Astrocyte (in vitro differentiated cells and primary cell): ENCODE results near the gene LIM2. TPM values are rescaled to one million over a fixed set of nuclear protein-coding genes. Genes with fewer than 3 reads are reported as not detected.
A peak's percentile ranks its signal among the peaks of the same experiment; 100 is the strongest.

Experiments used
- DNase-seq: peaks from one replicate; pipeline ENCODE4 v3.0.0-alpha.2; 2010; ENCODE audit warnings: low read depth
- FAIRE-seq: peaks from 2 replicates; lab custom pipeline; 2011; peaks lifted over from hg19 to GRCh38; lab: Jason Lieb, UNC
- H2AFZ ChIP-seq: 2 replicates; pipeline ENCODE4 v1.6.0; 2012; ENCODE audit warnings: low read depth, low read length, inconsistent platforms
- H3K27ac ChIP-seq: 2 replicates; pipeline ENCODE4 v1.5.1; 2011; ENCODE audit warnings: low read depth, low read length, inconsistent platforms
- H3K27me3 ChIP-seq: 2 replicates; pipeline ENCODE4 v1.6.0; 2011; ENCODE audit warnings: low read length, inconsistent platforms; ENCODE audit not compliant: insufficient read depth
- H3K36me3 ChIP-seq: 2 replicates; pipeline ENCODE4 v1.5.1; 2011; ENCODE audit warnings: low read length, inconsistent platforms; ENCODE audit not compliant: insufficient read depth
- H3K4me1 ChIP-seq: 2 replicates; pipeline ENCODE4 v1.5.1; 2011; ENCODE audit warnings: low read length, inconsistent platforms; ENCODE audit not compliant: insufficient read depth
- H3K4me2 ChIP-seq: 2 replicates; pipeline ENCODE4 v1.6.0; 2012; ENCODE audit warnings: low read length, inconsistent platforms
- H3K4me3 ChIP-seq: 2 replicates; pipeline ENCODE4 v1.5.1; 2011; ENCODE audit warnings: low read depth, mild to moderate bottlenecking, low read length, inconsistent platforms; ENCODE audit not compliant: insufficient read depth
- H3K79me2 ChIP-seq: 2 replicates; pipeline ENCODE4 v1.6.0; 2012; ENCODE audit warnings: mild to moderate bottlenecking, low read length, inconsistent platforms; ENCODE audit not compliant: insufficient read depth
- H3K9ac ChIP-seq: 2 replicates; pipeline ENCODE4 v1.6.0; 2012; ENCODE audit warnings: mild to moderate bottlenecking, low read length, inconsistent platforms
- H3K9me3 ChIP-seq: 2 replicates; pipeline ENCODE4 v1.5.1; 2012; ENCODE audit warnings: low read depth, mild to moderate bottlenecking, low read length, inconsistent platforms; ENCODE audit not compliant: insufficient read depth
- H4K20me1 ChIP-seq: 2 replicates; pipeline ENCODE4 v1.6.0; 2012; ENCODE audit warnings: low read length, inconsistent platforms; ENCODE audit not compliant: insufficient read depth
- H3K27ac Mint-ChIP-seq: one replicate; pipeline ENCODE4 v1.8.0; 2021; ENCODE audit warnings: mild to moderate bottlenecking, mixed read lengths; ENCODE audit not compliant: unreplicated experiment
- H3K27me3 Mint-ChIP-seq: one replicate; pipeline ENCODE4 v1.8.0; 2021; ENCODE audit warnings: low read depth, mixed read lengths; ENCODE audit not compliant: unreplicated experiment
- H3K36me3 Mint-ChIP-seq: one replicate; pipeline ENCODE4 v1.8.0; 2021; ENCODE audit warnings: low read depth, mixed read lengths; ENCODE audit not compliant: unreplicated experiment
- H3K4me1 Mint-ChIP-seq: one replicate; pipeline ENCODE4 v1.8.0; 2021; ENCODE audit warnings: low read depth, mixed read lengths; ENCODE audit not compliant: unreplicated experiment
- H3K4me3 Mint-ChIP-seq: one replicate; pipeline ENCODE4 v1.8.0; 2021; ENCODE audit warnings: mild to moderate bottlenecking, moderate library complexity, mixed read lengths; ENCODE audit not compliant: unreplicated experiment
- H3K9me3 Mint-ChIP-seq: one replicate; pipeline ENCODE4 v1.8.0; 2021; ENCODE audit warnings: mild to moderate bottlenecking, mixed read lengths; ENCODE audit not compliant: unreplicated experiment
- CTCF ChIP-seq: IDR thresholded peaks from 2 replicates; pipeline ENCODE4 v1.5.1; 2011; ENCODE audit warnings: low read depth, mild to moderate bottlenecking, inconsistent platforms, low read length, moderate library complexity; ENCODE audit not compliant: insufficient read depth
- EZH2 ChIP-seq: IDR thresholded peaks from 2 replicates; pipeline ENCODE4 v1.6.1; 2012; ENCODE audit warnings: mild to moderate bottlenecking, low read length, inconsistent platforms; ENCODE audit not compliant: insufficient read depth
- total RNA-seq: library from RNA; stranded (reverse); gene quantifications from 2 replicates; pipeline ENCODE4 v1.2.1, GENCODE V29; 2021

The LIM2 gene
- total RNA-seq, 1 donor from 2014 or later: not detected

- peaks cover 5% of the 10 kb centered on the region for H3K4me1 Mint-ChIP-seq
- Histone ChIP-seq H3K27me3 (no peaks in the 10 kb centered on the region), H3K4me3 (no peak overlapping the region), H2AFZ (no peak overlapping the region), H4K20me1 (no peaks in the 10 kb centered on the region), H3K4me2 (no peak overlapping the region), H3K4me1 (peaks cover 9% of the 10 kb centered on the region), H3K9me3 (no peaks in the 10 kb centered on the region), H3K79me2 (peaks cover 2% of the 10 kb centered on the region), H3K27ac (no peak overlapping the region), H3K9ac (no peak overlapping the region), H3K36me3 (no peaks in the 10 kb centered on the region)
- FAIRE-seq: no peak
- no peak for DNase-seq
- H3K4me3 Mint-ChIP-seq: no peak overlapping the region
- peaks cover 2% of the 10 kb centered on the region for H3K9me3 Mint-ChIP-seq
- peaks cover 1% of the 10 kb centered on the region for H3K27me3 Mint-ChIP-seq
- H3K36me3 Mint-ChIP-seq: peaks cover 2% of the 10 kb centered on the region
- no peak for TF ChIP-seq EZH2
- TF ChIP-seq CTCF: no peak
- no peak overlapping the region for H3K27ac Mint-ChIP-seq
Measured at GRCh38 chr19:51371186-51371690, 16.5 kb downstream of the LIM2 start.

DNA sequence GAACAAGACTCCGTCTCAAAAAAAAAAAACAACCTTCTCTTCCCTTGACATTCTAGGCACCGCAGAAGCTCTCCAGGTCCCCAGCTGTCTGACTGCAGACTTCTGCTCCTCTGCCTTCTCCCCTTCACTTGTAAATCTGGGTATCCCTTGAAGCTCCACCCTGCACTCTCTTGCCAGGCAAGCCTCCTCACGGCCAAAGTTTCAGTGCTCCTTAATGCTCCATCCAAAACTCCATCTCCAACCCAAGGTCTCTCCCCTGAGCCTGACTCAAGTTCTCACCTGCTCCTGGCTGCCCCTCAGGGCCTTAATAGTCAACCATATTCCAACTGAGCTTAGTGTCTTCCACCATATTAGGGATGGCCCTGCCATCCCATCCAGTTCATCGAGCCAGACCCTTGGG is 17.5 kb downstream of the LIM2 start:
- Mint-ChIP-seq H3K4me3 (peak overlapping the region; percentile 68), H3K27ac (no peak overlapping the region), H3K9me3 (peaks cover 2% of the 10 kb centered on the region), H3K4me1 (peaks cover 6% of the 10 kb centered on the region), H3K27me3 (peaks cover 1% of the 10 kb centered on the region), H3K36me3 (peaks cover 2% of the 10 kb centered on the region)
- Histone ChIP-seq H3K27me3 (no peaks in the 10 kb centered on the region), H3K9me3 (no peaks in the 10 kb centered on the region), H3K4me3 (no peak overlapping the region), H3K9ac (no peak overlapping the region), H4K20me1 (no peaks in the 10 kb centered on the region), H3K79me2 (peaks cover 9% of the 10 kb centered on the region), H3K4me2 (no peak overlapping the region), H2AFZ (no peak overlapping the region), H3K27ac (no peak overlapping the region), H3K4me1 (peaks cover 17% of the 10 kb centered on the region), H3K36me3 (no peaks in the 10 kb centered on the region)
- TF ChIP-seq CTCF: no peak
- no peak for TF ChIP-seq EZH2
- FAIRE-seq (no peak), DNase-seq (no peak)
